Measurements from ENCODE around the gene WBP11.

DNA sequence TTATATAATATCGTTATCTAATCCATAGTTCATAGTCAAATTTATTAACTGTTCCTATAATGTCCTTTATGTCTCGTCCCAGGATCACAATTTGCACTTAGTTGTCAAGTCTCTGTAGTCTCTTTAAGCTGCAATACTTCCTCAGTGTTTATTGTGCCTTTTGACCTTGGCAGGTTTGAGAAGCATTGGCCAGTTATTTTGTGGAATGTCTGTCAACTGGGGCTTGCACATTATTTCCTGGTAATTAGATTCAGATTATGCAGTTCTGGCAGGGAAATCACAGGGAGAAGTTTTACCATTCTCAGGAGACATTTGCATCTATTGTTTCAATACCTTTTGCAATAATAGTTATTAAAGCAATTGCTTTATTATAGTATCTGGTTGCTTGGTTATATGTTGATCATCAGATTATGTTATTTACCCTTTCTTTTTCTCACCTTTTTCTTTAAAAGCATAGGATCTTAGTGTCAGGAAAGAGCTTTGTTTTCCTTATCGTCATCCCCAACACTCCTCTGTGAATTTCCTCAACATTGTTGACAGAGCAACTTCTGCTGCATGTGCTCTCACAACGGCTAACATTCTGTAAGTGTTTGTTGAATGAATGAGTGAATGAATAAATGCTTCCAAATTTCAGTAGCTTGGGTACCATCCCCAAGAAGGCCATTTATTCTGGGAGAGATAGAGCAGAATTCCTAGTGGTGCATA lies 43.8 kb upstream of the WBP11 start:
- TF ChIP-seq CTCF (conservative IDR thresholded peaks at IDR 0.05; ENCODE audit: low read depth, low read length) (no peak), EZH2 (IDR thresholded peaks at IDR 0.05; ENCODE audit: borderline replicate concordance, low read depth, low read length, poor library complexity, severe bottlenecking) (no peak)
